HEK293T (cell line): ENCODE measurements around the gene GRPEL2.

Source experiments
- CTCF ChIA-PET: fragments of 350-600 bp; formaldehyde crosslinking; extraction: SDS; loops from one replicate; lab custom pipeline; 2021; ENCODE audit warnings: antibody characterized with exemption, inconsistent platforms; lab: Yijun Ruan, JAX
- POLR2A ChIA-PET: fragments of 350-600 bp; formaldehyde crosslinking; extraction: SDS; loops from one replicate; lab custom pipeline; 2020; ENCODE audit warnings: antibody characterized with exemption, inconsistent platforms; lab: Yijun Ruan, JAX
- DNase-seq: peaks from one replicate; pipeline ENCODE4 v3.0.0; 2012; ENCODE audit warnings: mixed read lengths; ENCODE audit errors: extremely low spot score
- ARNT ChIP-seq: fragments of 450-650 bp; IDR thresholded peaks from 2 replicates; pipeline ENCODE4 v1.6.1; 2017; ENCODE audit warnings: mild to moderate bottlenecking
- BHLHE40 ChIP-seq: fragments of 450-650 bp; IDR thresholded peaks from 2 replicates; pipeline ENCODE4 v1.6.1; 2016; ENCODE audit warnings: mild to moderate bottlenecking, moderate library complexity, borderline replicate concordance
- CTBP1 ChIP-seq: fragments of 450-650 bp; IDR thresholded peaks from 2 replicates; pipeline ENCODE4 v1.6.1; 2016; ENCODE audit warnings: borderline replicate concordance
- ELF4 ChIP-seq: fragments of 450-650 bp; IDR thresholded peaks from 2 replicates; pipeline ENCODE4 v1.6.1; 2017; ENCODE audit warnings: antibody characterized with exemption
- FOXA1 ChIP-seq: fragments of 450-650 bp; IDR thresholded peaks from 2 replicates; pipeline ENCODE4 v1.6.1; 2016; ENCODE audit warnings: mild to moderate bottlenecking
- FOXK2 ChIP-seq: fragments of 450-650 bp; IDR thresholded peaks from 2 replicates; pipeline ENCODE4 v1.6.1; 2016; ENCODE audit warnings: mild to moderate bottlenecking
- FOXM1 ChIP-seq: fragments of 450-650 bp; IDR thresholded peaks from 2 replicates; pipeline ENCODE4 v1.6.1; 2017; ENCODE audit warnings: mild to moderate bottlenecking, borderline replicate concordance
- HDGF ChIP-seq: fragments of 450-650 bp; IDR thresholded peaks from 2 replicates; pipeline ENCODE4 v1.6.1; 2017; ENCODE audit warnings: antibody characterized with exemption, borderline replicate concordance
- L3MBTL2 ChIP-seq: fragments of 450-650 bp; conservative IDR thresholded peaks from 2 replicates; pipeline ENCODE4 v1.6.1; 2016; ENCODE audit warnings: mild to moderate bottlenecking
- LEF1 ChIP-seq: fragments of 450-650 bp; IDR thresholded peaks from 2 replicates; pipeline ENCODE4 v1.6.1; 2017; ENCODE audit warnings: mild to moderate bottlenecking, borderline replicate concordance
- NFRKB ChIP-seq: fragments of 450-650 bp; IDR thresholded peaks from 2 replicates; pipeline ENCODE4 v1.6.1; 2016; ENCODE audit warnings: mild to moderate bottlenecking, moderate library complexity
- SP1 ChIP-seq: fragments of 450-650 bp; IDR thresholded peaks from 2 replicates; pipeline ENCODE4 v1.6.1; 2017
- SUZ12 ChIP-seq: fragments of 450-650 bp; IDR thresholded peaks from 2 replicates; pipeline ENCODE4 v1.6.1; 2016; ENCODE audit warnings: mild to moderate bottlenecking
- TARDBP ChIP-seq: fragments of 450-650 bp; IDR thresholded peaks from 2 replicates; pipeline ENCODE4 v1.6.1; 2016
- ZNF384 ChIP-seq: fragments of 450-650 bp; IDR thresholded peaks from 2 replicates; pipeline ENCODE4 v1.6.1; 2016
- TF ChIP-seq, protein P1 (sequence below): fragments of 450-650 bp; IDR thresholded peaks from 2 replicates; pipeline ENCODE4 v1.6.1; 2016

The GRPEL2 gene

GRCh38 chr5:149375434-149375833 is 30.1 kb downstream of the GRPEL2 start:
- POLR2A ChIA-PET, result no interaction called here

DNA sequence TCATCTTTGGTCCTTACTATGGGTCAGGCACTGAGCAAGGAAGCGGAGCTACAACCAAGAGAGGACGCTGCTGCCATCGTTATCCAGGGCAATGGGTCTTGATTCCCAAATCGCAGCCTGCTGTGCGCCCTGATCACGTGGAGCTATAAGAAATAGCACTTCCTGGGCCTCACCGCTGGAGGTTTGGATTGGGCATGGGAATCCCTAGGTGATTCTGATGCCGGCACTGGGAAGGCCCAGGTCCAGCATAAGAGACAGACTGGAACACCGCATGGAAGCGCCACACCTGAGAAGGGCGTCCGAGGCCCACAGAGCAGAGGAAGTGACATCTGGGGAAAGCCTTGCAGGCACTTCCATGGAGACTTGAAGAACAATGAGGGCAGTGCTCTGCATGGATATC is 30.8 kb downstream of the GRPEL2 start:
- ChIA-PET POLR2A (no interaction called here), CTCF (interaction anchor here (0.6 to 1.3 kb wide), 4 partner anchors 8 to 65 kb away, joined by 3 to 4 read pairs (median 4); no protein-coding TSS in a partner anchor)
- no peak for DNase-seq
- TF ChIP-seq FOXM1 (no peak), BHLHE40 (no peak), TARDBP (no peak), SUZ12 (no peak), FOXA1 (no peak), LEF1 (no peak), CTBP1 (no peak), ELF4 (no peak)
- TF ChIP-seq, protein P1, sequence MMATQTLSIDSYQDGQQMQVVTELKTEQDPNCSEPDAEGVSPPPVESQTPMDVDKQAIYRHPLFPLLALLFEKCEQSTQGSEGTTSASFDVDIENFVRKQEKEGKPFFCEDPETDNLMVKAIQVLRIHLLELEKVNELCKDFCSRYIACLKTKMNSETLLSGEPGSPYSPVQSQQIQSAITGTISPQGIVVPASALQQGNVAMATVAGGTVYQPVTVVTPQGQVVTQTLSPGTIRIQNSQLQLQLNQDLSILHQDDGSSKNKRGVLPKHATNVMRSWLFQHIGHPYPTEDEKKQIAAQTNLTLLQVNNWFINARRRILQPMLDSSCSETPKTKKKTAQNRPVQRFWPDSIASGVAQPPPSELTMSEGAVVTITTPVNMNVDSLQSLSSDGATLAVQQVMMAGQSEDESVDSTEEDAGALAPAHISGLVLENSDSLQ, result no peak

More at GRCh38 chr5:149375434-149375833, 30.1 kb downstream of the GRPEL2 start:
- CTCF ChIA-PET, result interaction anchor here (0.6 to 1.3 kb wide), 3 partner anchors 8 to 66 kb away, joined by 4 read pairs; no protein-coding TSS in a partner anchor
- DNase-seq, result no peak
- TF ChIP-seq ZNF384 (no peak), HDGF (no peak), ARNT (no peak), FOXA1 (no peak), NFRKB (no peak), ELF4 (no peak)

- CTCF ChIA-PET, result interaction anchor here (0.6 to 1.2 kb wide), 2 partner anchors 10 to 58 kb away, joined by 3 to 4 read pairs; no protein-coding TSS in a partner anchor
- POLR2A ChIA-PET, result no interaction called here
- no peak for DNase-seq
- TF ChIP-seq, protein P1, result no peak
- TF ChIP-seq ELF4, result no peak
- TF ChIP-seq BHLHE40, result no peak
- TF ChIP-seq ARNT, result no peak
- no peak for TF ChIP-seq TARDBP
- TF ChIP-seq CTBP1, result no peak
- no peak for TF ChIP-seq NFRKB
- no peak for TF ChIP-seq ZNF384
- no peak for TF ChIP-seq FOXK2
- no peak for TF ChIP-seq SUZ12
These were observed 31.6 kb downstream of the GRPEL2 start for GRCh38 chr5:149376711-149377447.

- CTCF ChIA-PET, result no interaction called here
- no peak for DNase-seq
- TF ChIP-seq FOXK2 (no peak), BHLHE40 (no peak), FOXA1 (no peak), TARDBP (no peak), FOXM1 (no peak), LEF1 (no peak), CTBP1 (no peak), L3MBTL2 (no peak), ELF4 (no peak), SP1 (no peak)
- POLR2A ChIA-PET, result interaction anchor here (1.7 kb wide), 1 partner anchor 33 kb away, joined by 5 read pairs; the partner anchor contains the start of gene GRPEL2
These were observed 33.0 kb downstream of the GRPEL2 start for GRCh38 chr5:149378241-149378820.

GRCh38 chr5:149379177-149379761 is 34.0 kb downstream of the GRPEL2 start, which contains the start of gene IL17B:
IL17B (minus strand) TSS chr5:149379292; CDS start chr5:149379225, 67 bp downstream.
- ChIA-PET CTCF (interaction anchor here (0.5 to 1.6 kb wide), 3 partner anchors 8 to 186 kb away, joined by 3 to 6 read pairs (median 3); no protein-coding TSS in a partner anchor), POLR2A (interaction anchor here (1.7 kb wide), 1 partner anchor 34 kb away, joined by 5 read pairs; the partner anchor contains the start of gene GRPEL2)
- DNase-seq, result no peak
- TF ChIP-seq SP1 (no peak), CTBP1 (no peak), NFRKB (no peak), LEF1 (no peak), L3MBTL2 (no peak), ZNF384 (no peak), SUZ12 (no peak), FOXM1 (no peak), TARDBP (no peak), ELF4 (no peak), FOXA1 (no peak), ARNT (no peak), FOXK2 (no peak), BHLHE40 (no peak), HDGF (no peak)
- TF ChIP-seq, protein P1, result no peak
